ENCODE data around the gene KCNG2. TPM values are rescaled to one million over a fixed set of nuclear protein-coding genes. Genes with fewer than 3 reads are reported as not detected.

The KCNG2 gene
- polyA plus RNA-seq, 1 of the 3 experiments (the other 2 are of a cell fraction): not detected

DNA sequence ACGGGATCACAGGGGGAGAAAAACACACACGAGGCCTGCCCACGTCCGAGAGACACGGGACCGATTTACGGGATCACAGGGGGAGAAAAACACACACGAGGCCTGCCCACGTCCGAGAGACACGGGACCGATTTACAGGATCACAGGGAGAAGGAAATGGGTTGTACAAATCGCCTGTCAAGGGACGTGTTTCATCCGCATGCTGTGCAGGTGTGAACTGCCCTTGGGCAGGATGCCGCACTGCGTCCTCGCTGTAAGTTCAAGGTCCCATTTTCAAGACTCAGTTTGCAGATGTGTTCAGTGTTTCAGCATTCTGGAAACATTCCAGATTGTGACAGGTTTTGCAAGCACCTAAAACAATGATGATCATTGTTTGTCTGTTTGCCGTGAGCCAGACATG lies 2.3 kb upstream of the KCNG2 start:
- H2AFZ ChIP-seq (ENCODE audit: low read depth): no peak overlapping the region
- H3K36me3 ChIP-seq (replicated peaks in 1 of 2; ENCODE audit: control insufficient read depth in 1 of 2, insufficient read depth in 2 of 2, low read length in 1 of 2): no peaks in the 10 kb centered on the region
- DNase-seq: no peak
- H4K20me1 ChIP-seq (ENCODE audit: insufficient read depth): no peaks in the 10 kb centered on the region
- H3K9me3 ChIP-seq: no peaks in the 10 kb centered on the region
- no peaks in the 10 kb centered on the region for H3K9me2 ChIP-seq
- TF ChIP-seq, protein P1, sequence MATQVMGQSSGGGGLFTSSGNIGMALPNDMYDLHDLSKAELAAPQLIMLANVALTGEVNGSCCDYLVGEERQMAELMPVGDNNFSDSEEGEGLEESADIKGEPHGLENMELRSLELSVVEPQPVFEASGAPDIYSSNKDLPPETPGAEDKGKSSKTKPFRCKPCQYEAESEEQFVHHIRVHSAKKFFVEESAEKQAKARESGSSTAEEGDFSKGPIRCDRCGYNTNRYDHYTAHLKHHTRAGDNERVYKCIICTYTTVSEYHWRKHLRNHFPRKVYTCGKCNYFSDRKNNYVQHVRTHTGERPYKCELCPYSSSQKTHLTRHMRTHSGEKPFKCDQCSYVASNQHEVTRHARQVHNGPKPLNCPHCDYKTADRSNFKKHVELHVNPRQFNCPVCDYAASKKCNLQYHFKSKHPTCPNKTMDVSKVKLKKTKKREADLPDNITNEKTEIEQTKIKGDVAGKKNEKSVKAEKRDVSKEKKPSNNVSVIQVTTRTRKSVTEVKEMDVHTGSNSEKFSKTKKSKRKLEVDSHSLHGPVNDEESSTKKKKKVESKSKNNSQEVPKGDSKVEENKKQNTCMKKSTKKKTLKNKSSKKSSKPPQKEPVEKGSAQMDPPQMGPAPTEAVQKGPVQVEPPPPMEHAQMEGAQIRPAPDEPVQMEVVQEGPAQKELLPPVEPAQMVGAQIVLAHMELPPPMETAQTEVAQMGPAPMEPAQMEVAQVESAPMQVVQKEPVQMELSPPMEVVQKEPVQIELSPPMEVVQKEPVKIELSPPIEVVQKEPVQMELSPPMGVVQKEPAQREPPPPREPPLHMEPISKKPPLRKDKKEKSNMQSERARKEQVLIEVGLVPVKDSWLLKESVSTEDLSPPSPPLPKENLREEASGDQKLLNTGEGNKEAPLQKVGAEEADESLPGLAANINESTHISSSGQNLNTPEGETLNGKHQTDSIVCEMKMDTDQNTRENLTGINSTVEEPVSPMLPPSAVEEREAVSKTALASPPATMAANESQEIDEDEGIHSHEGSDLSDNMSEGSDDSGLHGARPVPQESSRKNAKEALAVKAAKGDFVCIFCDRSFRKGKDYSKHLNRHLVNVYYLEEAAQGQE (IDR thresholded peaks at IDR 0.05; ENCODE audit: low read depth, low read length): no peak
- TF ChIP-seq, protein P2, sequence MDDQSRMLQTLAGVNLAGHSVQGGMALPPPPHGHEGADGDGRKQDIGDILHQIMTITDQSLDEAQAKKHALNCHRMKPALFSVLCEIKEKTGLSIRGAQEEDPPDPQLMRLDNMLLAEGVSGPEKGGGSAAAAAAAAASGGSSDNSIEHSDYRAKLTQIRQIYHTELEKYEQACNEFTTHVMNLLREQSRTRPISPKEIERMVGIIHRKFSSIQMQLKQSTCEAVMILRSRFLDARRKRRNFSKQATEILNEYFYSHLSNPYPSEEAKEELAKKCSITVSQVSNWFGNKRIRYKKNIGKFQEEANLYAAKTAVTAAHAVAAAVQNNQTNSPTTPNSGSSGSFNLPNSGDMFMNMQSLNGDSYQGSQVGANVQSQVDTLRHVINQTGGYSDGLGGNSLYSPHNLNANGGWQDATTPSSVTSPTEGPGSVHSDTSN (IDR thresholded peaks at IDR 0.05): no peak
- TF ChIP-seq, protein P3, sequence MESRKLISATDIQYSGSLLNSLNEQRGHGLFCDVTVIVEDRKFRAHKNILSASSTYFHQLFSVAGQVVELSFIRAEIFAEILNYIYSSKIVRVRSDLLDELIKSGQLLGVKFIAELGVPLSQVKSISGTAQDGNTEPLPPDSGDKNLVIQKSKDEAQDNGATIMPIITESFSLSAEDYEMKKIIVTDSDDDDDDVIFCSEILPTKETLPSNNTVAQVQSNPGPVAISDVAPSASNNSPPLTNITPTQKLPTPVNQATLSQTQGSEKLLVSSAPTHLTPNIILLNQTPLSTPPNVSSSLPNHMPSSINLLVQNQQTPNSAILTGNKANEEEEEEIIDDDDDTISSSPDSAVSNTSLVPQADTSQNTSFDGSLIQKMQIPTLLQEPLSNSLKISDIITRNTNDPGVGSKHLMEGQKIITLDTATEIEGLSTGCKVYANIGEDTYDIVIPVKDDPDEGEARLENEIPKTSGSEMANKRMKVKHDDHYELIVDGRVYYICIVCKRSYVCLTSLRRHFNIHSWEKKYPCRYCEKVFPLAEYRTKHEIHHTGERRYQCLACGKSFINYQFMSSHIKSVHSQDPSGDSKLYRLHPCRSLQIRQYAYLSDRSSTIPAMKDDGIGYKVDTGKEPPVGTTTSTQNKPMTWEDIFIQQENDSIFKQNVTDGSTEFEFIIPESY (IDR thresholded peaks at IDR 0.05; ENCODE audit: borderline replicate concordance, low read depth): no peak
- TF ChIP-seq SIN3A (IDR thresholded peaks at IDR 0.05; ENCODE audit: borderline replicate concordance, low read depth, low read length) (no peak), YY1 (IDR thresholded peaks at IDR 0.05; ENCODE audit: low read depth) (no peak), TCF12 (IDR thresholded peaks at IDR 0.05) (no peak), EZH2phosphoT487 (IDR thresholded peaks at IDR 0.05; ENCODE audit: borderline replicate concordance, low read depth) (no peak), RAD21 (IDR thresholded peaks at IDR 0.05; ENCODE audit: low read length) (no peak)
- TF ChIP-seq, protein P4, sequence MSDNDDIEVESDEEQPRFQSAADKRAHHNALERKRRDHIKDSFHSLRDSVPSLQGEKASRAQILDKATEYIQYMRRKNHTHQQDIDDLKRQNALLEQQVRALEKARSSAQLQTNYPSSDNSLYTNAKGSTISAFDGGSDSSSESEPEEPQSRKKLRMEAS (IDR thresholded peaks at IDR 0.05; ENCODE audit: low read depth): no peak
- POLR2A ChIA-PET: no interaction called here
- peaks cover 71% of the 10 kb centered on the region for H3K27me3 ChIP-seq (ENCODE audit: insufficient read depth)
- no peaks in the 10 kb centered on the region for H3F3A ChIP-seq (replicated peaks; ENCODE audit: insufficient read depth)
- peaks cover 0 to 4% of the 10 kb centered on the region in 2 experiments; a peak in 1 of 4 replicates for H3K4me1 ChIP-seq (ENCODE audit: control insufficient read depth in 1 of 2, insufficient read depth in 2 of 2, low read depth in 1 of 2, low read length in 1 of 2)
- no peak overlapping the region for H3K9ac ChIP-seq
- no peaks in the 10 kb centered on the region for H3K79me2 ChIP-seq (ENCODE audit: insufficient read depth)
- CTCF ChIA-PET: no interaction called here
- 76% methylated on average over 18 of the region's 19 CpGs for WGBS (ENCODE audit: low lambda C conversion rate)
- H3K4me2 ChIP-seq: no peak overlapping the region
- no peak overlapping the region for H3K27ac ChIP-seq (ENCODE audit: low read depth in 2 of 2, low read length in 1 of 2)
- H3K4me3 ChIP-seq (ENCODE audit: low read depth in 2 of 2, low read length in 1 of 2): no peak overlapping the region

DNA sequence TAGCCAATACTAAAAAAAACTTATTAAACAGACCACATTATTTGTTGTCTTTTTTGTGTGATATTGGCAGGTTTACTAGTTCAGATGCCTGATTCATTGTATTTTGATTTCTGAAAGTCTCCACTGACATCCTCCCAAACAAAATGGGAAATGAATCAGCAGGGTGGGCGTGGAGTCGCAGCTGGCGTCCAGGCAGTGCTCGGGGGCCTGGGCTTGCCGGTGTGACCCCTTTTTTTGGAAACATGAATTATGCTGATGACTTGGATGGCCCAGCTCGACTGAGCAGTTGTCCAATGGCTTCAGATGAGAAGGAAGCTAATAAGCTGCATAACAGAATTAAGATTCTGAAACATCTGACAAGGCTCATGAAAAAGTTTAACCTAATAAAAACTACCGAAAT lies 1.7 kb upstream of the KCNG2 start:
- Histone ChIP-seq H3K4me2 (no peak overlapping the region), H3F3A (replicated peaks; ENCODE audit: insufficient read depth) (no peaks in the 10 kb centered on the region), H3K4me1 (ENCODE audit: control insufficient read depth in 1 of 2, insufficient read depth in 2 of 2, low read depth in 1 of 2, low read length in 1 of 2) (peaks cover 0 to 4% of the 10 kb centered on the region in 2 experiments; a peak in 1 of 4 replicates), H3K27me3 (ENCODE audit: insufficient read depth) (peaks cover 72% of the 10 kb centered on the region), H2AFZ (ENCODE audit: low read depth) (no peak overlapping the region), H3K9me3 (no peaks in the 10 kb centered on the region), H3K27ac (ENCODE audit: low read depth in 2 of 2, low read length in 1 of 2) (no peak overlapping the region), H3K4me3 (ENCODE audit: low read depth in 2 of 2, low read length in 1 of 2) (no peak overlapping the region), H3K9ac (no peak overlapping the region), H3K36me3 (replicated peaks in 1 of 2; ENCODE audit: control insufficient read depth in 1 of 2, insufficient read depth in 2 of 2, low read length in 1 of 2) (no peaks in the 10 kb centered on the region), H3K79me2 (ENCODE audit: insufficient read depth) (no peaks in the 10 kb centered on the region), H3K9me2 (no peaks in the 10 kb centered on the region), H4K20me1 (ENCODE audit: insufficient read depth) (no peaks in the 10 kb centered on the region)
- ChIA-PET POLR2A (no interaction called here), CTCF (no interaction called here)
- WGBS (ENCODE audit: low lambda C conversion rate): 15% methylated on average over 7 of the region's 7 CpGs
- no peak for DNase-seq
- TF ChIP-seq FOXJ3 (CRISPR knock-in tag; IDR thresholded peaks at IDR 0.05): no peak
- no peak for TF ChIP-seq RXRA (IDR thresholded peaks at IDR 0.05; ENCODE audit: borderline replicate concordance, low read depth)
- TF ChIP-seq, protein P5, sequence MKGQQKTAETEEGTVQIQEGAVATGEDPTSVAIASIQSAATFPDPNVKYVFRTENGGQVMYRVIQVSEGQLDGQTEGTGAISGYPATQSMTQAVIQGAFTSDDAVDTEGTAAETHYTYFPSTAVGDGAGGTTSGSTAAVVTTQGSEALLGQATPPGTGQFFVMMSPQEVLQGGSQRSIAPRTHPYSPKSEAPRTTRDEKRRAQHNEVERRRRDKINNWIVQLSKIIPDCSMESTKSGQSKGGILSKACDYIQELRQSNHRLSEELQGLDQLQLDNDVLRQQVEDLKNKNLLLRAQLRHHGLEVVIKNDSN (IDR thresholded peaks at IDR 0.05; ENCODE audit: borderline replicate concordance, low read depth): no peak
- no peak for TF ChIP-seq FOSL2 (IDR thresholded peaks at IDR 0.05; ENCODE audit: borderline replicate concordance, low read depth)
- TF ChIP-seq, protein P6, sequence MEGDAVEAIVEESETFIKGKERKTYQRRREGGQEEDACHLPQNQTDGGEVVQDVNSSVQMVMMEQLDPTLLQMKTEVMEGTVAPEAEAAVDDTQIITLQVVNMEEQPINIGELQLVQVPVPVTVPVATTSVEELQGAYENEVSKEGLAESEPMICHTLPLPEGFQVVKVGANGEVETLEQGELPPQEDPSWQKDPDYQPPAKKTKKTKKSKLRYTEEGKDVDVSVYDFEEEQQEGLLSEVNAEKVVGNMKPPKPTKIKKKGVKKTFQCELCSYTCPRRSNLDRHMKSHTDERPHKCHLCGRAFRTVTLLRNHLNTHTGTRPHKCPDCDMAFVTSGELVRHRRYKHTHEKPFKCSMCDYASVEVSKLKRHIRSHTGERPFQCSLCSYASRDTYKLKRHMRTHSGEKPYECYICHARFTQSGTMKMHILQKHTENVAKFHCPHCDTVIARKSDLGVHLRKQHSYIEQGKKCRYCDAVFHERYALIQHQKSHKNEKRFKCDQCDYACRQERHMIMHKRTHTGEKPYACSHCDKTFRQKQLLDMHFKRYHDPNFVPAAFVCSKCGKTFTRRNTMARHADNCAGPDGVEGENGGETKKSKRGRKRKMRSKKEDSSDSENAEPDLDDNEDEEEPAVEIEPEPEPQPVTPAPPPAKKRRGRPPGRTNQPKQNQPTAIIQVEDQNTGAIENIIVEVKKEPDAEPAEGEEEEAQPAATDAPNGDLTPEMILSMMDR (IDR thresholded peaks at IDR 0.05): no peak
- TF ChIP-seq SIN3A (IDR thresholded peaks at IDR 0.05; ENCODE audit: borderline replicate concordance, low read depth, low read length): no peak
- TF ChIP-seq RAD21 (IDR thresholded peaks at IDR 0.05; ENCODE audit: low read length): no peak
- TF ChIP-seq GABPA (IDR thresholded peaks at IDR 0.05; ENCODE audit: low read depth): no peak

Measured in SK-N-SH (cell line).